GM12873 (cell line): ENCODE measurements around the gene PRSS22.

ENCODE experiments used
- CTCF ChIP-seq: IDR thresholded peaks from 2 replicates; pipeline ENCODE4 v1.5.1; 2012; ENCODE audit warnings: low read depth, mild to moderate bottlenecking, moderate library complexity, low read length, control low read depth; ENCODE audit not compliant: insufficient read depth; ENCODE audit errors: missing control alignments

Gene PRSS22

GRCh38 chr16:2836646-2837508, 21.1 kb downstream of the PRSS22 start:
- no peak for TF ChIP-seq CTCF

- TF ChIP-seq CTCF = no peak
These were observed 22.1 kb downstream of the PRSS22 start for GRCh38 chr16:2835638-2836493.

GRCh38 chr16:2834968-2835367, 23.0 kb downstream of the PRSS22 start:
- TF ChIP-seq CTCF = no peak

- TF ChIP-seq CTCF = no peak
These were observed 24.2 kb downstream of the PRSS22 start for GRCh38 chr16:2833776-2834175.

GRCh38 chr16:2831203-2831602, 26.8 kb downstream of the PRSS22 start:
- no peak for TF ChIP-seq CTCF

GRCh38 chr16:2830355-2830695, 27.6 kb downstream of the PRSS22 start:
- no peak for TF ChIP-seq CTCF
